NB4 (cell line): Measurements from ENCODE around the gene MYCBPAP.

Experiments
- DNase-seq: peaks from one replicate; pipeline ENCODE4 v3.0.0; 2010; ENCODE audit warnings: low read depth
- H3K4me3 ChIP-seq: one replicate; pipeline ENCODE4 v1.5.1; 2011; ENCODE audit warnings: mild to moderate bottlenecking, low read depth, low read length, moderate library complexity
- CTCF ChIP-seq: IDR thresholded peaks from one replicate; pipeline ENCODE4 v1.5.1; 2012; ENCODE audit warnings: low read depth, low read length
- MYC ChIP-seq: IDR thresholded peaks from 2 replicates; pipeline ENCODE4 v1.6.1; 2011; ENCODE audit warnings: low read depth, low read length
- POLR2A ChIP-seq: IDR thresholded peaks from 2 replicates; pipeline ENCODE4 v1.6.1; 2011; ENCODE audit warnings: mild to moderate bottlenecking; ENCODE audit not compliant: insufficient read length; ENCODE audit errors: extremely low read depth
- TF ChIP-seq, protein P1 (sequence below): IDR thresholded peaks from 2 replicates; pipeline ENCODE4 v1.6.1; 2011; ENCODE audit warnings: low read depth, low read length

MYCBPAP gene

GRCh38 chr17:50558581-50558940 lies 50.3 kb downstream of the MYCBPAP start:
- TF ChIP-seq CTCF (no peak), POLR2A (no peak), MYC (no peak)
- TF ChIP-seq, protein P1, sequence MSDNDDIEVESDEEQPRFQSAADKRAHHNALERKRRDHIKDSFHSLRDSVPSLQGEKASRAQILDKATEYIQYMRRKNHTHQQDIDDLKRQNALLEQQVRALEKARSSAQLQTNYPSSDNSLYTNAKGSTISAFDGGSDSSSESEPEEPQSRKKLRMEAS: no peak
- H3K4me3 ChIP-seq: no peak overlapping the region
- DNase-seq: no peak

DNA sequence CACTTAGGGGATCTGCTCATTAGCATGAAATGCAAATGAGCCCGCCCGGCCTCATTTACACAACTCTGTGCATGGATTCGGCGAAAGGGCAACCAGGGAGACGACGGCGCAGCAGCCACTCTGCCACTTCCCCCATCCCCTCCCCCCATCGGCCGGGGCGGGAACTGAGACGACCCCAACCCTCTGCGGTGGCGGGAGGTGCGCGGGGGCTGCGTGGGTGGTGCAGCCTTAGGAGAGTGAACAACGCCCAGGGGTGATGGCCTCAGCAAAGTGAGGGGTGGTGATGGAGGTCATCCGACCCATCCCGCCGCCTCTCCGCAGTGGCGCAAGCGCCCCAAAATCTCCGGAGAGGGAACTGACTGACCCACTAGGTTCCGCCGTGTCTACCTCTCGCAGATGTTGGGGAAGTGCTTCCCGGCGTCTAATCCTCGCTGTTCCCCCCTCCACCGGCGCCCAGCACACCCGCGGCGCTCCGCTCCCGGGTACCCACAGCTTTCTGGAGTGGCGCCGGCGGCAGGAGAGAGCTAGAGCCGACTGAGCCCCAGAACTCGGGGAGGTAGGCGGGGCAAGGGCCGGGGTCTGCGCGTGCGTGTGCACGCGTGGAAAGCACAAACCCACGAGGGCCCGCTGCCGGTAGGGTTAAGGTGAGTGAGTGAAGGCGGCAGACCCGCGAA lies 50.8 kb downstream of the MYCBPAP start:
- no peak overlapping the region for H3K4me3 ChIP-seq
- DNase-seq: peak; percentile 43
- TF ChIP-seq POLR2A (no peak), CTCF (no peak), MYC (no peak)
- TF ChIP-seq, protein P1: no peak

- no peak for TF ChIP-seq MYC
- TF ChIP-seq POLR2A: no peak
- no peak for TF ChIP-seq CTCF
- TF ChIP-seq, protein P1: no peak
- peak; percentile 50 for DNase-seq
These were observed 51.5 kb downstream of the MYCBPAP start for GRCh38 chr17:50559674-50560184.

DNA sequence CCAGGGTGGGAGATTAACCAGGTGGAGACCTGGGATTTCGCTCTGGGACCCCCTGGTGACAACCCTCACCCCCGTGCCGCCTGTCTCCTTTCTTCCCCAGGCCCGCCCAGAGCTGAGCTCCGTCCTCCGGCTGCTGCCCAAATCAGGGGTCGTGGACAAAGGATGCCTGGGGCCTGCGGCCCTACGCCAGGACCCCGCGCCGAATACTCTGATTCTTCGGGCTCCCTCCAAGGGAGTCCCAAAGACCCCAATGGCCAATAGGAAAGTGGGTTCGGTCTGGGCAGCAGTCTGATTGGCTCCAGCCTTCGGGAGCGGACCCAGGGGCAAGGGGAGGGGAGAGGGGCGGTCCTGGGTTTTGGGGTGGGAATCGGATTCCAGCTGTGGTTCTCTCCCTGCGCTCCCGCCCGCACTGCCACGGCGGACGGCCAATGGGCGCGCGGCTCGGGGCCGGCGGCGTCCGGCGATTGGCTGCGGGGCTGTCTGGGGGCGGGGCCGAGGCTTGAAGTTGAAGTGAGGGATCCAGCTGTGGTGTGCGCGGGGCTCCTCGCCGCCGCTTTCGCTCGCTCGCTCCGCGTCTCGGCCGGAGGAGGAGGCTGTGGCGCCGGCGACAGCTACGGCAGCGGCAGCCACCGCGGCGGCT lies 52.1 kb downstream of the MYCBPAP start, which contains the start of gene CACNA1G:
Gene CACNA1G, plus strand, starts transcription at position 531 of the 640 bp plus-strand sequence. CDS start 745 bp downstream, outside the sequence.
- TF ChIP-seq MYC: no peak
- no peak for TF ChIP-seq POLR2A
- TF ChIP-seq CTCF: no peak
- peak; percentile 86 for DNase-seq
- no peak within 1 kb of the TSS for H3K4me3 ChIP-seq

More at GRCh38 chr17:50559674-50560184, 51.5 kb downstream of the MYCBPAP start:
- H3K4me3 ChIP-seq: no peak overlapping the region

DNA sequence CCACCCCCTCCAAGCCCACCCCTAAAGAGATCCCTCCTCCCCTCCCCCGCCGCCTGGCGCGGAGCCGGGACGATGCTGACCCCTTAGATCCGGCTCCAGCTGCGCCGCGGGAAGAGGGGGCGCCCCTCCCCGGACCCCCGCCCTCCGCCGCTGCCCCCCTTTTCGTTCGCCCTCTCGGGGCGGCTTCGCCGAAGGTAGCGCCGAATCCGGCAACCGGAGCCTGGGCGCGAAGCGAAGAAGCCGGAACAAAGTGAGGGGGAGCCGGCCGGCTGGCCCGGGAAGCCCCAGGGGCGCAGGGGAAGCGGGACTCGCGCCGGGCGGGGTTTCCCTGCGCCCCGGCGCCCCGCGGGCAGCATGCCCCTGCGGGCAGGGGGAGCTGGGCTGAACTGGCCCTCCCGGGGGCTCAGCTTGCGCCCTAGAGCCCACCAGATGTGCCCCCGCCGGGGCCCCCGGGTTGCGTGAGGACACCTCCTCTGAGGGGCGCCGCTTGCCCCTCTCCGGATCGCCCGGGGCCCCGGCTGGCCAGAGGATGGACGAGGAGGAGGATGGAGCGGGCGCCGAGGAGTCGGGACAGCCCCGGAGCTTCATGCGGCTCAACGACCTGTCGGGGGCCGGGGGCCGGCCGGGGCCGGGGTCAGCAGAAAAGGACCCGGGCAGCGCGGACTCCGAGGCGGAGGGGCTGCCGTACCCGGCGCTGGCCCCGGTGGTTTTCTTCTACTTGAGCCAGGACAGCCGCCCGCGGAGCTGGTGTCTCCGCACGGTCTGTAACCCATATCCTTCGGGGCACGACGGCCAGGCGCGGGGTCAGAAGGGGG lies 52.9 kb downstream of the MYCBPAP start:
- H3K4me3 ChIP-seq: no peak overlapping the region
- DNase-seq: peak; percentile 29
- TF ChIP-seq CTCF: no peak
- TF ChIP-seq POLR2A: no peak
- TF ChIP-seq, protein P1: no peak
- no peak for TF ChIP-seq MYC
